Parathyroid adenoma (tissue), 2 donors: Measurements from ENCODE around the gene ALOX15B.

Experiments used
- H2AFZ ChIP-seq: fragments of 300-600 bp; sonication (generic); one replicate; pipeline ENCODE4 v1.7.0; 2017; ENCODE audit warnings: antibody characterized with exemption, mild to moderate bottlenecking
- H3K27ac ChIP-seq: fragments of 300-600 bp; sonication (generic); one replicate; pipeline ENCODE4 v1.7.0; 2017
- H3K27me3 ChIP-seq: fragments of 300-600 bp; sonication (generic); one replicate; pipeline ENCODE4 v1.7.0; 2017; ENCODE audit warnings: low read length; ENCODE audit not compliant: control insufficient read depth, insufficient read depth
- H3K36me3 ChIP-seq: fragments of 300-600 bp; sonication (generic); one replicate; pipeline ENCODE4 v1.7.0; 2017; ENCODE audit warnings: low read length; ENCODE audit not compliant: control insufficient read depth, insufficient read depth
- H3K4me1 ChIP-seq: fragments of 300-600 bp; sonication (generic); one replicate; pipeline ENCODE4 v1.7.0; 2017; ENCODE audit warnings: control low read depth
- H3K4me2 ChIP-seq: fragments of 300-600 bp; sonication (generic); one replicate; pipeline ENCODE4 v1.7.0; 2017; ENCODE audit warnings: low read length
- H3K4me3 ChIP-seq: fragments of 300-600 bp; sonication (generic); one replicate; pipeline ENCODE4 v1.7.0; 2017; ENCODE audit warnings: low read depth, low read length
- H3K79me2 ChIP-seq: fragments of 300-600 bp; sonication (generic); one replicate; pipeline ENCODE4 v1.7.0; 2017; ENCODE audit warnings: control low read depth
- H3K9ac ChIP-seq: fragments of 300-600 bp; sonication (generic); one replicate; pipeline ENCODE4 v1.7.0; 2017; ENCODE audit warnings: mild to moderate bottlenecking
- H3K9me3 ChIP-seq: fragments of 300-600 bp; sonication (generic); one replicate; pipeline ENCODE4 v1.7.0; 2017; ENCODE audit warnings: low read length; ENCODE audit not compliant: control insufficient read depth
- TF ChIP-seq, protein P1 (sequence below): fragments of 300-600 bp; sonication (generic); IDR thresholded peaks from one replicate; pipeline ENCODE4 v1.7.0; 2017; ENCODE audit warnings: antibody characterized with exemption, mild to moderate bottlenecking
- donor health status: primary hyperparathyroidism.

ALOX15B gene

DNA sequence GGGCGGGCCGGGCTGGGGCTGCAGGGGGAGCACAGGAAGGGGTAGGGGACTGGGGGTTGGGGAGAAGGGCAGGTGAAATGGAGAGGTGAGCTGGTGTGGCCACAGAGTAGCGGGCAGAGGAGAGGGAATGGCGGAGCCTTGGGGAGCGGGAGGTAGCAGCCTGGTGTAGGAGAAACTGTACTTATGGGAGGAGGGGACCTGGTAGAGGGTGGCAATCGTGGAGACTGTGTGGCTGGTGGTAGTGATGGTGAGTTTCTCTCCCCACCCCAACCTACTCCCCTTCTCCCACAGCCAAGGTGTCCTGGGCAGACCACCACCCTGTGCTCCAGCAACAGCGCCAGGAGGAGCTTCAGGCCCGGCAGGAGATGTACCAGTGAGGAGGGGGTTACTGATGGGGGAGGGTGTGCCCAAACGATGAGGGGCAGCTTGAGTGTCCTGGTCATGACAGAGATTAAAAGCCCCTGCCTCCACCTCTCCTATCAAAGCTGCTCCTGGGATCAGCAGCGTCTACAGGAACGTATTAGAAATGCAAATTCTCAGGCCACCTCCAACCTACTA lies 831 bp downstream of the ALOX15B start:
- H3K36me3 ChIP-seq, result no peaks in the 10 kb centered on the region
- no peaks in the 10 kb centered on the region for H3K4me1 ChIP-seq
- no peak overlapping the region for H3K4me2 ChIP-seq
- TF ChIP-seq, protein P1, sequence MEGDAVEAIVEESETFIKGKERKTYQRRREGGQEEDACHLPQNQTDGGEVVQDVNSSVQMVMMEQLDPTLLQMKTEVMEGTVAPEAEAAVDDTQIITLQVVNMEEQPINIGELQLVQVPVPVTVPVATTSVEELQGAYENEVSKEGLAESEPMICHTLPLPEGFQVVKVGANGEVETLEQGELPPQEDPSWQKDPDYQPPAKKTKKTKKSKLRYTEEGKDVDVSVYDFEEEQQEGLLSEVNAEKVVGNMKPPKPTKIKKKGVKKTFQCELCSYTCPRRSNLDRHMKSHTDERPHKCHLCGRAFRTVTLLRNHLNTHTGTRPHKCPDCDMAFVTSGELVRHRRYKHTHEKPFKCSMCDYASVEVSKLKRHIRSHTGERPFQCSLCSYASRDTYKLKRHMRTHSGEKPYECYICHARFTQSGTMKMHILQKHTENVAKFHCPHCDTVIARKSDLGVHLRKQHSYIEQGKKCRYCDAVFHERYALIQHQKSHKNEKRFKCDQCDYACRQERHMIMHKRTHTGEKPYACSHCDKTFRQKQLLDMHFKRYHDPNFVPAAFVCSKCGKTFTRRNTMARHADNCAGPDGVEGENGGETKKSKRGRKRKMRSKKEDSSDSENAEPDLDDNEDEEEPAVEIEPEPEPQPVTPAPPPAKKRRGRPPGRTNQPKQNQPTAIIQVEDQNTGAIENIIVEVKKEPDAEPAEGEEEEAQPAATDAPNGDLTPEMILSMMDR, result no peak
- H3K79me2 ChIP-seq, result no peaks in the 10 kb centered on the region
- no peak overlapping the region for H2AFZ ChIP-seq
- H3K9me3 ChIP-seq, result no peaks in the 10 kb centered on the region
- H3K9ac ChIP-seq, result no peak overlapping the region
- H3K27me3 ChIP-seq, result peaks cover 3% of the 10 kb centered on the region
- no peak overlapping the region for H3K27ac ChIP-seq
- H3K4me3 ChIP-seq, result no peak overlapping the region

DNA sequence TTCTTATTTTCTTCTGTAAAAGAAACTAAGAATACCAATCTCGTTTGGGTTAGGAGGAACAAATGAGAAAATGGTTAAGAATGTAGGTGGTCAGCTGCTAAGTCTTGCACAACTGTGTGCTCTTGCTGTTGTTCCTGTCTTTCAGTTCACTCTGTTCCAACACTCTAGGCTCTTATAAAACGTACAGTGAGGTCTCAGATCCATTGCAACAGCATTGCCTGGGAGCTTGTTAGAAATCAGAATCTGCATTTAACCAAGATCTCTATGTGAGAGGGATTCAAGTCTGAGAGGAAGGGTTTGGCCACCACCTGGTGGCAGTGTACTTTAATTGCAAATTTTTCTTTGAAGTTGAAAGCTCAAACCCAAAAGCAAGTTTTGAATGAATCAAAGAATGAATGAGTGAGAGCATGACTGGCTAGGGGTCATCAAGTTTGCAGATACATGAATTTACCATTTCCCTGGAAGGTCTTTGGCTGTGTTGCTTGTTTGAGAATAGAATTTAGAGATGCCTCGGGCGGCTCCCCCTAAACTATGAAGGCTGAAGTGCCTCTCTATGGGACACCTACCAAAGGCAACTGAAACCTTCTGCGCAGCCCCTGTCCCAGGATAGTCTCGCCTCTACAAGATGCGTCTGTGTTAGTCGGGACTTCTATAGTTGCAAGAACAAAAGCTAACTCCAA lies 2.5 kb downstream of the ALOX15B start:
- peaks cover 3% of the 10 kb centered on the region for H3K27me3 ChIP-seq
- no peak overlapping the region for H2AFZ ChIP-seq
- TF ChIP-seq, protein P1, result peak; percentile 26
- no peak overlapping the region for H3K4me3 ChIP-seq
- H3K9ac ChIP-seq, result no peak overlapping the region
- no peak overlapping the region for H3K27ac ChIP-seq
- H3K4me1 ChIP-seq, result no peaks in the 10 kb centered on the region
- no peak overlapping the region for H3K4me2 ChIP-seq
- H3K36me3 ChIP-seq, result no peaks in the 10 kb centered on the region
- H3K9me3 ChIP-seq, result no peaks in the 10 kb centered on the region
- H3K79me2 ChIP-seq, result no peaks in the 10 kb centered on the region

DNA sequence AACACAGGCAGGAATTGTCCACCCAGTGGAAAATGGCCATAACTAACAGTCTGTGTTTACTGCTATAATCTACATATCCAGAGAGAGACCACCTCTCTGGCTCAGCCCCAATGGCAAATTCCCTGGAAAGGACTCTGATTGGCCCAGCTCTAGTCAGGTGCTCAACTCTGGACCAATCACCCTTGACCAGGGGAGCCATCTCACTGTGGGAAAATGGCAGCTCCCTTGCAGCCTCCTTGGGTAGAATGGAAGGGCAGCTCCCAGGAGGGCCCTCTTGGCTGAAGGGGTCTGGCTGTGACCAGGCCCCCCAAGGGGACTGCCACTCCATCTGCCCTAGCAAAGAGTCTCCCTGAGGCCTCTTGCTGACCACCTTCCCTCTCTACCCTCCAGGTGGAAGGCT lies 3.1 kb downstream of the ALOX15B start:
- H3K36me3 ChIP-seq, result no peaks in the 10 kb centered on the region
- TF ChIP-seq, protein P1, result no peak
- peaks cover 3% of the 10 kb centered on the region for H3K27me3 ChIP-seq
- no peak overlapping the region for H3K4me2 ChIP-seq
- no peak overlapping the region for H3K27ac ChIP-seq
- H3K79me2 ChIP-seq, result no peaks in the 10 kb centered on the region
- no peaks in the 10 kb centered on the region for H3K9me3 ChIP-seq
- no peak overlapping the region for H3K9ac ChIP-seq
- H3K4me3 ChIP-seq, result no peak overlapping the region
- no peaks in the 10 kb centered on the region for H3K4me1 ChIP-seq
- H2AFZ ChIP-seq, result no peak overlapping the region

DNA sequence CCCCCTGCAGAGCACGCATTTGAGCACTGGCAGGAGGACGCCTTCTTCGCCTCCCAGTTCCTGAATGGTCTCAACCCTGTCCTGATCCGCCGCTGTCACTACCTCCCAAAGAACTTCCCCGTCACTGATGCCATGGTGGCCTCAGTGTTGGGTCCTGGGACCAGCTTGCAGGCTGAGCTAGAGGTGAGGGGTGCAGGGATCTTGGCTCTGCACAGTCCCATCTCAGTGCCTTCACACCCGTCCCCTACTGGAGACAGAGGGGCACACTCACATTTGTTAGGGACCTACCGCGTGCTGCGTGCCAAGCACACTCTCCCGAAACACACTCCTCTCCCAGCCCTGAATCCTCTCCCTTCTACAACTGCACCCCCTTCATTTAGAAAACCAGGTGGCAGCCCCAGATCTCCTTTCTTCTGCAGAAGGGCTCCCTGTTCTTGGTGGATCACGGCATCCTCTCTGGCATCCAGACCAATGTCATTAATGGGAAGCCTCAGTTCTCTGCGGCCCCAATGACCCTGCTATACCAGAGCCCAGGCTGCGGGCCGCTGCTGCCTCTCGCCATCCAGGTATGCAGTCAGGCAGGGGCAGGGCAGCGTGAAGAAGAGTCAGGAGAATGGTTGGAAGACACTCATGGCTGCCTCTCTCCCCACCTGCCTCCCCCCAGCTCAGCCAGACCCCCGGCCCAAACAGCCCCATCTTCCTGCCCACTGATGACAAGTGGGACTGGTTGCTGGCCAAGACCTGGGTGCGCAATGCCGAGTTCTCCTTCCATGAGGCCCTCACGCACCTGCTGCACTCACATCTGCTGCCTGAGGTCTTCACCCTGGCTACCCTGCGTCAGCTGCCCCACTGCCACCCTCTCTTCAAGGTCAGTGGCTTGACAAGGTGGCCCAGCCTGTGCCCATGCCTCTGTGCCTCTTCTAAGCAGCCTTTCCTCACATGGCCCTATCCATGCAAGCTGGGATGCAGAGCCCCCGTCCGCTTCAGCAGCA lies 6.3 kb downstream of the ALOX15B start:
- H2AFZ ChIP-seq, result no peak overlapping the region
- TF ChIP-seq, protein P1, result no peak
- H3K4me3 ChIP-seq, result no peak overlapping the region
- H3K9me3 ChIP-seq, result no peaks in the 10 kb centered on the region
- H3K27ac ChIP-seq, result no peak overlapping the region
- no peaks in the 10 kb centered on the region for H3K36me3 ChIP-seq
- H3K4me1 ChIP-seq, result no peaks in the 10 kb centered on the region
- no peak overlapping the region for H3K9ac ChIP-seq
- no peak overlapping the region for H3K4me2 ChIP-seq
- H3K27me3 ChIP-seq, result no peaks in the 10 kb centered on the region
- no peaks in the 10 kb centered on the region for H3K79me2 ChIP-seq
